H1 (cell line): ENCODE results near the gene CBLB.

ENCODE experiments used
- BRCA1 ChIP-seq: IDR thresholded peaks from 2 replicates; pipeline ENCODE4 v1.6.1; 2012; ENCODE audit warnings: low read depth, low read length, improper control_type of control experiment
- CHD1 ChIP-seq: IDR thresholded peaks from 2 replicates; pipeline ENCODE4 v1.6.1; 2012; ENCODE audit warnings: low read depth, low read length, improper control_type of control experiment
- CTCF ChIP-seq, 3 experiments: IDR thresholded peaks; 1 replicate in 2 of 3; 2 replicates in 1 of 3; pipeline versions ENCODE4 v1.5.1 to v1.6.1; 2011; ENCODE audit warnings: low read length in 3 of 3, mild to moderate bottlenecking in 3 of 3, inconsistent platforms in 2 of 3, low read depth in 1 of 3, moderate library complexity in 1 of 3; ENCODE audit not compliant: insufficient read depth in 1 of 3; ENCODE audit errors: control extremely low read depth in 1 of 3
- FOSL1 ChIP-seq: IDR thresholded peaks from 2 replicates; pipeline ENCODE4 v1.6.1; 2011; ENCODE audit warnings: mild to moderate bottlenecking, low read depth, low read length, moderate library complexity; ENCODE audit not compliant: insufficient read depth
- POLR2A ChIP-seq, 2 experiments: IDR thresholded peaks; 1 replicate in 1 of 2; 2 replicates in 1 of 2; pipeline ENCODE4 v1.6.1; 2011; ENCODE audit warnings: low read depth in 2 of 2, low read length in 2 of 2, mild to moderate bottlenecking in 2 of 2; ENCODE audit errors: control extremely low read depth in 1 of 2
- POLR2AphosphoS5 ChIP-seq: IDR thresholded peaks from 2 replicates; pipeline ENCODE4 v1.6.1; 2011; ENCODE audit warnings: low read depth, low read length
- SIN3A ChIP-seq, 2 experiments: IDR thresholded peaks in 1 of 2; conservative IDR thresholded peaks in 1 of 2; 2 replicates each; pipeline ENCODE4 v1.6.1; 2011 to 2012; ENCODE audit warnings: low read length in 2 of 2, improper control_type of control experiment in 1 of 2, low read depth in 1 of 2, mild to moderate bottlenecking in 1 of 2

DNA sequence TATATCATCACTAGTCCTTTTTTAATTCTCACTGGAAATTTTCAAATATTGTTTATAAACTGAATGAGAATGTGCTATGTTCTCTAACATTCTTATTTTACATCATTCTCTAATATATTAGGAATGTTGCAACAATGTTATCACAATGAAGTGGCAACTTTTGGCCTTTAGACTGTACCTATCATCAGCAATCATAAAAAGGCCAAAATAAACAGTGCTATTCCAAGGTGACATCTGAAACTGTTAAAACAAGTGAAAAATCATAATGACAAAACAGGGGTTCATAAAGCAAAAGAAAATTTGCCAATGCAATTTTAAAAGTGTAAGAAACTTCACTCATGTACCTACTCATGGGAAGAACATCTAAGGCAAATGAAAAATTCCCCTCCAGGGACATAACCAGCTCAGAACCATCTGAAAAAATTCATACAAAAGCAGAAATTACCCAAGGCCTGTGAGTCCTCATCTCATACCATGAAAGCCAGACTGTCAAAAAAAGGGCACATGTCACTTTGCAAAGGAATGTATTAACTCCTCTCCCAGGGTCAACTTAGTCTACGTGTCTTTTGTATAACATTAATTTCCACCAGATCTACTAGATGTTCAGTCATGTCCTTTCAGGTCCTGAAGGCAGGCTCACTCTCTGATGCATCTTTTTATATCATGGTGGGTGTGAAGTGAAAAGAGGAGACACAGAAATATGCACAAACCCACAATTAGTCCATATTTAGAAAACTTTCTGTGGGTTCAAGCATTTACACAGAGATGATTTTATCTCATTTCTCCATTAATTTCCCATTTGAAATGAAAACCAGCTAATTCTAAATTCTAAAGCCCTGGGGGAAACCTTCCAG is 211.9 kb downstream of the CBLB start:
- no peak for TF ChIP-seq BRCA1
- no peak for TF ChIP-seq SIN3A (conservative IDR thresholded peaks at IDR 0.05 in 1 of 2, IDR thresholded peaks at IDR 0.05 in 1 of 2; ENCODE audit: low read depth in 1 of 2, low read length in 2 of 2)
- TF ChIP-seq FOSL1: no peak
- no peak for TF ChIP-seq POLR2A (IDR thresholded peaks at IDR 0.05; ENCODE audit: control extremely low read depth in 1 of 2, low read depth in 2 of 2, low read length in 2 of 2)
- TF ChIP-seq POLR2AphosphoS5: no peak
- no peak for TF ChIP-seq CTCF (IDR thresholded peaks at IDR 0.05; ENCODE audit: control extremely low read depth in 1 of 3, insufficient read depth in 1 of 3, low read depth in 1 of 3, low read length in 3 of 3)
- TF ChIP-seq CHD1: no peak
